GM19043 (cell line): ENCODE measurements around the gene PAK4.
A peak's percentile ranks its signal among the peaks of the same experiment; 100 is the strongest.
"Not testable (repeated sequence)": the region's sequence is repeated elsewhere in the genome, so short reads cannot be mapped to it uniquely, and the experiment has no call there.

ENCODE experiments used
- ATAC-seq: cut with Tn5 transposase; IDR thresholded peaks from one replicate; pipeline ENCODE4 v1.9.1; 2021; ENCODE audit warnings: low read depth; ENCODE audit not compliant: unreplicated experiment

Gene PAK4

GRCh38 chr19:39125554-39126311 is at the start of gene PAK4:
TSS of gene PAK4 (plus strand) at chr19:39125786. CDS start at chr19:39169554, 43,768 bp downstream.
- peak; percentile 89 for ATAC-seq

GRCh38 chr19:39077323-39077722 is 48.3 kb upstream of the PAK4 start:
- no peak for ATAC-seq

- ATAC-seq = no peak
These were observed 47.0 kb upstream of the PAK4 start for GRCh38 chr19:39078436-39079200.

DNA sequence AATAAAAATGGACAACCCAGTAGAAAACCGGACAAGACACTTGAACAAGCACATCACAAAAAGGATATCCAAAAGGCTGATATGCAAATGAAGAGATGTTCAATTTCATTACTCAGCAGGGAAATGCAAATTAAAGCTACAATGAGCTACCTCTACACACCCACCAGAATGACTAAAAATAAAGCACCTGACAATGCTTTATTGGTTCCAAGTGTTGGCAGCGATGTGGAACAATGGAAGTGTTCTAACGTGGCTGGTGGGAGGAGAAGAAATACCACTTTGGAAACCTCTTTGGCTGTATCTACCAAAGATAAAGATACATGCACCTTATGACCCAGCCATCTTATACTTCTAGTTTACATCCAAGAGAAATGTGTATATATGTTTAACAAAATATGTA is 45.2 kb upstream of the PAK4 start:
- ATAC-seq = no peak

GRCh38 chr19:39082167-39082566 is 43.4 kb upstream of the PAK4 start:
- no peak for ATAC-seq

DNA sequence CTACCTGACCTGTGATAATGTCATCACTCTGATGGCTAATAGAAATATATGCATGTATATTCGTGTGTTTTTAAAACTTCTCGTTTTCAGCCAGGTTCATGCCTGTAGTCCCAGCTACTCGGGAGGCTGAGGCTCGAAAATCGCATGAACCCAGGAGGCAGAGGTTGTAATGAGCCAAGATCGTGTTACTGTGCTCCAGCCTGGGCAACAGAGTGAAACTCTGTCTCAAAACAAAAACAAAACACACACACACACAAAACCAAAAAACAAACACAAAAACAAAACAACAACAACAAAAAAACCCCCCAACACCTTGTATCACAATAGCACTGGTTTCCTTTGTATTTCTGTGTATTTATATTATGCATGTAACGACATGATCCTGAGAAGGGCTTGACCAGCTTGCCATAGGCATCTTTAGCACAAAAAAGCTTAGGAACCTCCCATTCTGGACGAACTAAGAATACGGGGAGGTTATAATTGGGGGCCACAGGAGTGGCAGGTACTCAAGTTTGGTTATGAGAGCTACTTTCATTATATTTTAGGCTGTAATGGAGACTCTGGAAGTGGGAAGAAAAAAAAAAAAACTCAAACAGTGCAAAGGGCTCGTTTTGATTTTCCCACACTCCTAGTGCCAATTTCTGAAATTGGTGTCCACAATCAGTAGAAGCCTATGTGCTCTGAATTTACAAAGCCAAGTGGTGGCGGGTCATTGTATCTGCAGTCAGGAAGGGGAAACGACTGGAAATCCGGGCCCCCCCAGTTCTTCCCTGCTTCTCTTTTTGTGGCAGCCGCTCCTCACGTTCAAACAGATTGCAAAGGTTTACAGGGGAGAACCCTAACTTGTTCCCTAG is 42.6 kb upstream of the PAK4 start:
- no peak for ATAC-seq

GRCh38 chr19:39083599-39083982 is 42.0 kb upstream of the PAK4 start:
- ATAC-seq = no peak

- ATAC-seq = no peak
These were observed 41.4 kb upstream of the PAK4 start, which contains the start of gene ACP7 for GRCh38 chr19:39083983-39084731. TSS of gene ACP7 (plus strand) at chr19:39084368. CDS start at chr19:39085270, 902 bp downstream.

DNA sequence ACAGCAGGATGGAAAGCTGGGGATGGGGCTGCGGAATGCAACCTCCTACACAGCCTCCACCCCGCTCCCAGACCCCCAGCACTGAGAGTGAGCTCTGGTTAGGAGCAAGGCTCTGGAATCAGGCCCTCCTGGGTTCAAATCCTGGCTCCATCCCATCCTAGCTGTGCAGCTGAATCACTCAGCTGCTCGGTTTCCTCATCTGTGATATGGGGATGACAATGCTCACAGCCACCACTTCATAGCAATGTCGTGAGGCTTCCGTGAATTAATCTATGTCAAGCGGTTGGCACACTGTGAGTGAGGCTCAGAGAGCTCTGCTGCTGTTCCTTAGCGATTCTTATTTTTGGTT is 40.9 kb upstream of the PAK4 start:
- no peak for ATAC-seq

- ATAC-seq = no peak
These were observed 40.2 kb upstream of the PAK4 start for GRCh38 chr19:39085392-39085791.

DNA sequence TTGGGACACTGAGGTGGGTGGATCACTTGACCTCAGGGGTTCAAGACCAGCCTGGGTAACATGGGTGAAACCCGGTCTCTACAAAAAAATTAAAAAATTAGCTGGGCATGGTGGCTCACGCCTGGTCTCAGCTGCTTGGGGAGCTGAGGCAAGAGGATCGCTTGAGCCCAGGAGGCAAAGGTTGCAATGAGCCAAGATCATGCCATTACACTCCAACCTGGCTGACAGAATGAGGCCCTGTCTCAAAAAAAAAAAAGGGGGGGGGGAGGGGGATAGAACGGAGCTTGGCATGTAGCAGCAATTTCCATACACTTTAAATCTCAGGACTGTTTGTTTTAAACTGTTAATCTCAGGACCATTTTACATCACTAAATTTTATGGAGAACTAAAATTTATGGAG is 39.2 kb upstream of the PAK4 start:
- no peak for ATAC-seq

GRCh38 chr19:39087907-39088686 is 37.5 kb upstream of the PAK4 start:
- ATAC-seq = no peak

GRCh38 chr19:39090016-39090415 is 35.6 kb upstream of the PAK4 start:
- not testable (repeated sequence) for ATAC-seq

- ATAC-seq = no peak
These were observed 34.7 kb upstream of the PAK4 start for GRCh38 chr19:39090881-39091280.

GRCh38 chr19:39095799-39096540 is 29.6 kb upstream of the PAK4 start:
- not testable (repeated sequence) for ATAC-seq

GRCh38 chr19:39097299-39097698 is 28.3 kb upstream of the PAK4 start:
- ATAC-seq = no peak

- ATAC-seq = no peak
These were observed 27.9 kb upstream of the PAK4 start for GRCh38 chr19:39097721-39098120.

- no peak for ATAC-seq
These were observed 27.0 kb upstream of the PAK4 start for GRCh38 chr19:39098365-39099269.
